G401.6 (cell line): ENCODE data around the gene NOL7.

Experiments
- FAIRE-seq: peaks from 2 replicates; lab custom pipeline; 2012; peaks lifted over from hg19 to GRCh38; lab: Jason Lieb, UNC

Gene NOL7

DNA sequence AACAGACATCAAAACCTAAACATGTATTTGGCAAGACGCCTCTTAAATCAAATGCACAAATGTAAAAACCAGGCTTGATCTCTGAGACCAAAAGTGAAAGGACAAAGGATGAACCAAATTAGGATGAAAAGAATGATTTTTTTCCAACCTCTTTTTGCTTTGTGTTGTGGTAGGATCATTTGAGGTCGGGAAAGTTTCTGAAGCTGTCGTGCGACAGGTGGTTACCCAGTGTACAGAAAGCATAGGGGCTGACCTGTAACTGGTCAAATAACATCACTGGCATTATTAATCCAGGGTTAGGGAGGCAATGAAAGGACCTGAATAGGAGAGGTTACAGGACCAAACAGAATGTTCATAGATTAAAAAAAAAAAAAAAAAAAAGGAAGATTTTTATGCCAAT is 18.1 kb upstream of the NOL7 start:
- FAIRE-seq: no peak

- no peak for FAIRE-seq
These were observed 15.1 kb upstream of the NOL7 start for GRCh38 chr6:13600036-13600435.

- no peak for FAIRE-seq
These were observed 11.0 kb upstream of the NOL7 start for GRCh38 chr6:13604135-13604534.

DNA sequence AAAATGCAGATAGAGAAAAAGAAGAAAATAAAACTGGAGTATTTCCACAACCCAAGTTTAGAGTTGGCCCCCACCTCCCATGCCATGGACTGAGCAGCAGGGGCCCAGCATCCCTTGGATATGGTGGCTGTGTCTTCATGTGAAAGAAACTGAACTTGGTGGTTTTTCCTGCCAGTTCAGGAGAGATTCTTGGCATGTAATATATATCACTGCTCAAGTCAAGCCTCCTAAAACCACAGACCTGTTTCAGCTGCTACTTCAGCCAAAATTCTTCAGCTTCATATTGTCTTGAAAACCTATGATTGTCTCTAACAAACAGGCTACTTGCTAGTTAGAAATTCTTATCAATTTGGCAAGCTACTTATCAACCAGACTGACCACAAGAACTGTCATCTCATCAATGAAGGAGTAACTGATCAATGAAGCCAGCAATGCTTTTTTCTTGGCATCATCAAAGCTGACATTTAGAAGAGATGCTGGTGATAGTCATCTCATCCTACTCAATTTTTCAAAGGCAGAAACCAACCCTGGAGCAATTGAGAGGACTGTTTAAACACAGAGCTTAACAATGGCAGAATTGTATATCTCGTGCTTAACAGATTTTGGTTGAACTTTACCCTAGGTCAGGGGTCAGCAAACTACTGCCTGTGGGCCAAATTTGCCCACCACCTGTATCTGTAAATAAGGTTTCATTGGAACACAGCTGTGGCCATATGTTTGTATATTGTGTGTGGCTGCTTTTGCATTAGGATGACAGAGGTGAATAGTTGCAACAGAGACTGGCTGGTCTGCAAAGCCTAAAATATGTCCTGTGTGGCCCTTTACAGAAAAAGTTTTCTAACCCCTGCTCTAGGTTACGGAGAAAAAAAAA is 10.4 kb upstream of the NOL7 start:
- no peak for FAIRE-seq

- no peak for FAIRE-seq
These were observed 9.5 kb upstream of the NOL7 start for GRCh38 chr6:13605634-13606033.

DNA sequence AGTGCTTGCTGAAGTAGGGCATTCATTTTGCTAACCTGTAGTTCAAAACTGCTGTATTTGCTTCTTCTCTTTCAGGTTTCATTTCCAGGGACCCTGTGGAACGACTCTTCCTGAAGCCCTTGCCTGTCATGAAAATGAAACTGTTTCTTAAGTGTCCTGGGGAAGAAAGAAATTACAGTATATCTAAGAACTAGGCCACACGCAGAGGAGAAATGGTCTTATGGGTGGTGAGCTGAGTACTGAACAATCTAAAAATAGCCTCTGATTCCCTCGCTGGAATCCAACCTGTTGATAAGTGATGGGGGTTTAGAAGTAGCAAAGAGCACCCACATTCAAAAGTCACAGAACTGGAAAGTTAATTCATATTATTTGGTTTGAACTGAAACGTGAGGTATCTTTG is 3.4 kb upstream of the NOL7 start:
- no peak for FAIRE-seq

DNA sequence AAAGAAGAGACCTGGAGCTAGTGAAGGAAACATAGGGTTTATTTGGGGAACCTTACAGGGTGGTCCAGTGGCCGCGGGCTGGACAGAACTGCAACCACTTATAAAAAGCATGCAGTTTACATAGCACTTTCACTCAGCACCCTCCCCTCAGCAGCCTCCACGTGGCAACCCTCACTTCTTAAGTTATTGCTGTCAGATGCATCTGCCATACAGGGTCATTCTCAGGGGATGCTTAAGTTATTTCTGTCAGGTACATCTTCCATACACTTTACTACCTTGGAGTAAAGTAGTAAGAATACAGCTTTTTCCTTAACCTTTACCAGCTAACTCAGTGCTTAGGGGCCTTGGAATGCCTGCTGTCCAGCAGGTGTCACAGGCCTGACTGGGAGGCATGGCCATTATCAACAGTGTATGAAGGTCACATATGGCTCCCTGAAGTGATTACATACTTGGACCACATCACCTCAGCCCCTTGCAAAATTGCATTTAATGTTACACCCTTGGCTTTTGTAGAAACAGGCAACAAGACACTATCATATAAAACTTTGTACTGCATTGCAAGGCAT is 2.0 kb upstream of the NOL7 start:
- no peak for FAIRE-seq

GRCh38 chr6:13614126-13614925 is 809 bp upstream of the NOL7 start:
- no peak for FAIRE-seq

GRCh38 chr6:13615792-13616120 is 621 bp downstream of the NOL7 start:
- FAIRE-seq: no peak

DNA sequence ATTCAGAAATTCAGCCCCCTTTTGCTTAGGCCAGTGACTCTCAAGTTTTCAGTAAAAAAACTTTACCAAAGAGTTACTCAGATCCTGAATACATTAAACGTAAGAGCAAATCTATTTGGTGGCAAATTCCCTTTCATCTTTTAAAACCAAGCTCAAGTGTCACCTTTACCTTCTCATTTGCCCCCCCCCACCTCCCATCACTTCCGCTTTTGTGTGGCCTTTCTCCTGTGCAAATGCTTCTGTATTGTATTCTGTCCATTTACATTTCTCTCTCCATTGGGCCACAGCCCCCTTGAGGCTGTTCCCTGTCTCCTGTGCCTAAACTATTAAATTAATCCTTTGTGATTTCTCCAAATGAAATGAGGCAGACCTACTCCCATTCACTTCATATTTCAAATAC is 1.9 kb downstream of the NOL7 start:
- FAIRE-seq: no peak

DNA sequence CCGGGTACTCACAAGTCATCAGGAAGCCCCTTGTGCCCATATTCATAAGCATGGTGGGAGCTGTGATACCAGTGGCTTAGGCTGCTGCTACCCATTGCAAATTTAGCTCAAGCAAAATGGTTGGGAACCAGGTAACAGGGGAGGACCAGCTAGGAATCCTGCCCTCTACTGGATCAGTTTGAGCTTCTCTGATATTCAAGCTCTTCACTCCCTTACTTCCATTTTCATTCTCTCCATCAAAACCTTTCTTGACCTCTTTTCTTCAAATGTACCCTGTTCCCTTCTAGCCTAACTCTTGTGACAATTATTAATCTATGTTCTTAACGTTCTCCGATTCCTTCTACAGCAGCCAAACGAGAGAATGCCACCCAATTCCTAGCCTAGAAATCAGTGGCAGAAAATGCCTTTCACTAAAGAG is 9.7 kb downstream of the NOL7 start:
- FAIRE-seq: peak; percentile 78

DNA sequence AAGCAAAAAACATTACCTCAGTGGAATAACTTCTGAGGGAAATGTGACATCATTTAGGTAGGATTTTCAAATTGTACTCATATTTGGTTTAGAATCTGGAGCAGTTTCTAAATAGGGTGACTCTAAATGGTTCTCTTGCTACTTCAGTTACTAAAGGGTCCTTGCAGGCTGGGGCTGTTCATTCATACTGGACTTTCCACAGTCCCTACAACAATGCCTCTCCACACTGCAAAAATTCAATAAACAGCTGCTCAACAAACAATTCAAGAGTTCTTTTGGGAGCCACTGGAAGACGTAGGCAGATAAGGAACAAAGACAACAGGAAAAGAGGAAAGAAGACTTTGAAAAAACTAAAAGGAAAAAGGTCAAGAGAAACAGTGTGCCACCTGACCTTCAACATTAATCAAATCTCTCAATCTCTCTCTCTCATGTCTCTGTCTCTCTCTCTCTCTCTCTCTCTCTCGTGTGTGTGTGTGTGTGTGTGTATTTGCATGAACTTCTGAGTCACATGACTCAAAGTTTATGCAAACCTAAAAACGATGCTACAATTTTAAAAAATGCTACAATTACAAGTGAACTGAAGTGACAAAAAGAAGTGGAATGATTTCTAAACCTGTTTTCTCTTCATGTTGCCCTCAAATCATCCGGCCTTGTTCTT is 14.5 kb downstream of the NOL7 start:
- FAIRE-seq: no peak

DNA sequence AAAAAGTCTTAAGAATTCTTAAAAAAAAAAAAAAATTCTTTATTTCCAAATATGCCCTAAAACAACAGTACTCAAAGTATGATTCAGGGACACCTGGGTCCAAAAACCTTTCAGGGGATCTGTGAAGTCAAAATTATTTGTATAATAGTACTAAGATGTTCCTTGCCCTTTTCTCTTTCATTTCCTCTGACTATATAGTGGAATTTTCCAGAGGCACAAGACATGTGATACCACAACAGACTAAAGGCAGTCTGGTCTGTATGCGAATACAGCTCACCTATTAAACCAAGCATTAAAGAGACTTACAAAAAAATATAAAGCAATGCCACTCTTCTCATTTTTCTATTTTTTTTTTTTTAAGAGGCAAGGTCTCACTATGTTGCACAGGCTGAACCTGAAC is 15.4 kb downstream of the NOL7 start:
- no peak for FAIRE-seq

DNA sequence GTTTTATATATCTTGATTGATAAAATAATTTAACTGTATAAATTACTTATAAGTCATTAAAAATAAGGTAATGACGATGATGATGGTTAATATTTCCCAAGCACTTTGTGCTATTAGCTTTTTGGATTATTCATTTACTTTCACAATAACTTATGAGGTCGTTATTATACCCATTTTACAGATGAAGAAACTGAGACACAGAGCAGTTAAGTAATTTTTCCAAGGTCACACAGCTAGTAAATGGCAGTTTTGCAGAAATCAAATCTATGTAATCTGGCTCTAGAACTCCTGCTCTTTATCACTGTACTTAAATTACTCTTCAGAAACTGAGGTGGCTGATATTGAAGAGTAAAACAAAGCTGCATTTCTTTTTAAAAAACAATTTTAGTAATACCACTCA is 18.2 kb downstream of the NOL7 start:
- FAIRE-seq: no peak

- no peak for FAIRE-seq
These were observed 21.0 kb downstream of the NOL7 start for GRCh38 chr6:13635948-13636658.

- FAIRE-seq: no peak
These were observed 22.9 kb downstream of the NOL7 start for GRCh38 chr6:13638014-13638413.

- FAIRE-seq: no peak
These were observed 23.5 kb downstream of the NOL7 start for GRCh38 chr6:13638626-13639025.

DNA sequence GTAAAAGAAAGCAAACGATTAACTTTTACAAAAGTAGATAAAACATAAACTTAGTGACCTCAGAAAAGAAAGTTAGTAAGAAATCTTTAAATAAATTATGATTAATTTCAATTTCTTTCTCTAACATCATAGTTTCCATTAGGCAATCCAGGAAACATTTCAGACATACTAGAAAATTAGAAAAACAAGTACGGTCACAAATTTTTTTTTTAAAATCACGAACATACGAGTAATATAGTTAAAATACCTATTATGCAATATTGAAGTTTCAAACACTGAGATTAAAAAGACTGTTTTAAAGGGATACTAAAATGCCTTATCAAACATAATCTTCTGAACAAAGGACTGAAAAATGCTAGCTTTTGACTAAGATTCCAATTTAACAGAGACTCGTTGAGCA is 26.2 kb downstream of the NOL7 start:
- no peak for FAIRE-seq

DNA sequence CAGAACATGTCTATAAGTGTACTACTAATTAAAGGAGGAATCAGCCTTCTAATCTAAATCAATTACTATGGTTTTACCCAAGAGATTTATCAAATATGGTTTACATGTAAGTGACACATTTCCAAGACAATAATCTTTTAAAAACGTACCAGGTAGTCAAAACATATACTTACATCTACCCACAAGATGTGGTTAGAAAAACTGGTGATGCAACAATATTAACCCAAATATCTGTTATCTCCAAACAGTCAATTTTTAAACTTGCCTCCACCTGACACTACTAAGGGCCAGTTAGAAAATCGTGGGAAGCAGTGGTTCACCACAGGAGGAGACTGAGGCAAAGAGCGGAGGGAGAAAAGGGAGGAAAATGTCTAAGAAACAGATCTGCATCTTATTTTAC is 28.0 kb downstream of the NOL7 start:
- FAIRE-seq: no peak

DNA sequence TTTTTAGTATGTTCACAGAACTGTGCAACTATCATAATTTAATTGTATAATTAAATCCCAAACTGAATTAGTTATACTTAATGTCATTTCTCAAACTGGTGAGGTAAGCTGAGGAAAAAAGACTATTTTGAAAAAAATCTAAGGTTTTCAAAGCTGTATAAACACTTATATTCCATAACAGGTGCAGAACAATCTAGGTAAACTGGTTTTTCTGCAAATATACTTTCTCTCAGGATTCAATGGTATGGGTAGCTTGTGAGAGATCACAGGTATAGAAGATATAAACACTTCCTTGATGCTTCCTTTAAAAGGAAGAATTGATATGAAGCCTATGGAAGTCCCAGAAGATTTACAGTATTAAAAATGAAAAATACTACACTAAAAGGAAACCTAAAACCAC is 33.7 kb downstream of the NOL7 start:
- FAIRE-seq: no peak

DNA sequence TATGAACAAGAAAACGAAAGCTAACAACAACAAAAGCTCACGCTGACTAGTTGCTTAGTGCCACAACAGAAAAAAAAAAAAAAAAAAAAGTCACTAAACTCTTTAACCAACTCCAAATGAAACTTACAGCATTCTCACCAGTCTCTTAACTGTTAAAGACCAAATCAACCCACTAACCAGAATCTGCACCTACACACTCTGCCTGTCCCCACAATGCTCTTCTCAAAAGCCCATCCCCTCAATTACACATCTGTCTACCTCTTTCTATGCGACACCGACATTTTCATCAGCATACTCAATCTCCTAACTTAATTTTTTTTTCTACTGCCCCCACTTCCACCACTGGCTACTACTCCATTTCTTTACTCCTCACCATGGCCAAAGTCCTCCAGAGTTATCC is 34.3 kb downstream of the NOL7 start:
- FAIRE-seq: no peak

- FAIRE-seq: no peak
These were observed 38.2 kb downstream of the NOL7 start for GRCh38 chr6:13653296-13653695.
